Stimulated activated memory B cell treated with anti-CD40 and anti-IgM and Interleukin-4, amounts not matched to agents 10 μg/mL and 1 μg/mL and 100 μg/mL, for 72 hours (primary cell): ENCODE measurements around the gene BNIP5.
A peak's percentile ranks its signal among the peaks of the same experiment; 100 is the strongest.
"Not testable (repeated sequence)": the region's sequence is repeated elsewhere in the genome, so short reads cannot be mapped to it uniquely, and the experiment has no call there.

Experiments
- ATAC-seq: fragments of 150-1000 bp; cut with Tn5 transposase; 2 replicates; pipeline ENCODE4 v1.10.0; 2021
- H3K27ac Mint-ChIP-seq: one replicate; pipeline ENCODE4 v1.8.0; 2022; ENCODE audit warnings: mild to moderate bottlenecking, mixed read lengths
- H3K27me3 Mint-ChIP-seq: one replicate; pipeline ENCODE4 v1.8.0; 2022; ENCODE audit warnings: mixed read lengths
- H3K36me3 Mint-ChIP-seq: one replicate; pipeline ENCODE4 v1.8.0; 2022; ENCODE audit warnings: mixed read lengths
- H3K4me1 Mint-ChIP-seq: one replicate; pipeline ENCODE4 v1.8.0; 2022; ENCODE audit warnings: mixed read lengths
- H3K4me3 Mint-ChIP-seq: one replicate; pipeline ENCODE4 v1.8.0; 2022; ENCODE audit warnings: mild to moderate bottlenecking, moderate library complexity, mixed read lengths
- H3K9me3 Mint-ChIP-seq: one replicate; pipeline ENCODE4 v1.8.0; 2022; ENCODE audit warnings: mixed read lengths

BNIP5 gene

DNA sequence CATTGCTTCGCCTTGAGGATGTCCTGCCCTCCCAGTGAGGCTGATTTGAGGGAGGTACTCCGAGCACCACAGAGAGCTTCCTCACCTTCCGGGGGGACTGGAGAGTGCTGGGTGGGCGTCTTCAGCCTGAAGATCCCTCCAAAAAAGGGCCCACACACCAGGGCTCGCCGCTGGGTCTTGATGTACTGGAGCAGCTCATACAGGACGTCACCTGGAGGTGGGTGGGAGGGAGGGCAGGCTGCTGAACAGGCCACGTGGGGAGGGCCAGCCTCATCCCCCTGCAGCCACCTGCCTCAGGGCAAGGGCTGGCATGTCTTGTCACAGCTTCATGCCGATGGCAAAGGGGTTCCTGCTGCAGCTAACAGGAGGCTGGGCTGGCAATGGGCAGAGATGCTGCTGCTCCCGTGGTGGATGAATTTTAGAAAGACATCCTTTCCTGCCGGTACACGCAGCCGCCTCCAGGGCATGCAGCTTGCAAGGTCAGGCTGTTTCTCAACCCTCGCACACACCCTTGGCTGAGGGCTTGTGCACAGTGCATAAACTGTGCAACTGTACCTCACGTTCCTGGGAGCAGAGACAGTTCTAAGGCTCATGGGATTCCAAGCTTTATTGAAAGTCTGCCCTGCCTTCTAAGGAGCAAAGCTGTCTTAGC, 36.8 kb upstream of the BNIP5 start:
- ATAC-seq, result no peak
- no peak overlapping the region for H3K27ac Mint-ChIP-seq
- no peaks in the 10 kb centered on the region for H3K9me3 Mint-ChIP-seq
- H3K4me1 Mint-ChIP-seq, result peaks cover 11% of the 10 kb centered on the region
- H3K27me3 Mint-ChIP-seq, result peaks cover 17% of the 10 kb centered on the region
- H3K4me3 Mint-ChIP-seq, result no peak overlapping the region
- H3K36me3 Mint-ChIP-seq, result no peaks in the 10 kb centered on the region

DNA sequence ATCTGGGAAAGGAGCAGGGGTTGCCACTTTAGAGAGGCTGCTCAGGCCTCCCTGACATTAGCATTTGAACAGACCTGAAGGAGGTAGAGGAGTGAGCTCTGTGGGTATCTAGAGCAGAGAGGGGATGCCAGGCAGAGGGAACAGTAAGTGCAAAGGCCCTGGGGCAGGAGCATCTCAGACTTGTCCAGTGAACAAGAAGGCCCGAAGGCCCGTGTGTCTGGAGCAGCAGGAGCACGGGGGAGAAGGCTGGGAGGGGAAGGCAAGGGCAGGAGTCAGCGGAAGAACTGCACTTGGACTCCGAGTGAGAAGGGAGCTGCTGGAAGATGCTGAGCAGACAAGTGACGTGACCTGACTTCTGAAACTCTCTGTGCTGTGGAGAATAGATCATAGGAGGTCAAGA, 35.4 kb upstream of the BNIP5 start:
- Mint-ChIP-seq H3K9me3 (no peaks in the 10 kb centered on the region), H3K36me3 (no peaks in the 10 kb centered on the region), H3K27me3 (peaks cover 17% of the 10 kb centered on the region), H3K4me1 (peaks cover 2% of the 10 kb centered on the region), H3K4me3 (no peak overlapping the region), H3K27ac (no peak overlapping the region)
- ATAC-seq, result no peak

DNA sequence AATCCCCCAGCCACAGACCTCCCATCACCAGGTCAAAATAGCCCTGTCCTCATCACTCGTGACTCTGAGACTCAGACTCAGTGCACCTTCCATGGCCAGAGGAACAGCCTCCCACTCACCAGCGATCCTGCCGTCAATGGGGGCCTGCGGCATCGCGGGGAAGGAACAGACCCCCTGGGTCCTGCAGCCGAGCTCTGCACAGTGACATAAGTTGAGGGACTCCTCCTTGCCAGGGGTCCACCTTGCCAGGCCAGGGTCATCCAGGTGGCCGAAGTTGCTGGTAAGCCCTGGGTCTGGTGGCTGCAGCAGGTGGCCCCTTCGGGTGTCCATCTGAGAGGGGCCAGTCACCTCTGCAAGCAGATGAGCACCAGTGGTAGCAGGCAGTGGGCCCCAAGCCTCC, 34.5 kb upstream of the BNIP5 start:
- no peaks in the 10 kb centered on the region for H3K36me3 Mint-ChIP-seq
- no peak overlapping the region for H3K27ac Mint-ChIP-seq
- ATAC-seq, result no peak
- H3K4me1 Mint-ChIP-seq, result peaks cover 10% of the 10 kb centered on the region
- H3K27me3 Mint-ChIP-seq, result peaks cover 17% of the 10 kb centered on the region
- H3K4me3 Mint-ChIP-seq, result no peak overlapping the region
- no peaks in the 10 kb centered on the region for H3K9me3 Mint-ChIP-seq

DNA sequence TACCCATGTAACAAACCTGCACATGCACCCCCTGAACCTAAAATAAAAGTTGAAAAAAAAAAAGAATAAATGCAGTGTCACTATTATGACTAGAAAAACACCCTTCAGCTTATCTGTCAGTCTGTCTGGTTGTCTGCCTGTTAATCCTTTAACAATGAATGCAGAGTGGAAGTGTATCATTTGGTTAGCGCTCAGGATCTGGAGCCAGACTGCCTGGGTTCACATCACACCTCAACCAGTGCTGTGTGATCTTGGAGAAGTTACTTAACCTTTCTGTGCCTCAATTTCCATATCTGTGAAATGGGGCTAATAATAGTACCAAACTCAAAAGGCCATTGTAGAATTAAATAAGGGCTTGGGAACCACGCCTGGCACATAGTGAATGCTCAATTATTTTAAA, 34.0 kb upstream of the BNIP5 start:
- peaks cover 12% of the 10 kb centered on the region for H3K4me1 Mint-ChIP-seq

DNA sequence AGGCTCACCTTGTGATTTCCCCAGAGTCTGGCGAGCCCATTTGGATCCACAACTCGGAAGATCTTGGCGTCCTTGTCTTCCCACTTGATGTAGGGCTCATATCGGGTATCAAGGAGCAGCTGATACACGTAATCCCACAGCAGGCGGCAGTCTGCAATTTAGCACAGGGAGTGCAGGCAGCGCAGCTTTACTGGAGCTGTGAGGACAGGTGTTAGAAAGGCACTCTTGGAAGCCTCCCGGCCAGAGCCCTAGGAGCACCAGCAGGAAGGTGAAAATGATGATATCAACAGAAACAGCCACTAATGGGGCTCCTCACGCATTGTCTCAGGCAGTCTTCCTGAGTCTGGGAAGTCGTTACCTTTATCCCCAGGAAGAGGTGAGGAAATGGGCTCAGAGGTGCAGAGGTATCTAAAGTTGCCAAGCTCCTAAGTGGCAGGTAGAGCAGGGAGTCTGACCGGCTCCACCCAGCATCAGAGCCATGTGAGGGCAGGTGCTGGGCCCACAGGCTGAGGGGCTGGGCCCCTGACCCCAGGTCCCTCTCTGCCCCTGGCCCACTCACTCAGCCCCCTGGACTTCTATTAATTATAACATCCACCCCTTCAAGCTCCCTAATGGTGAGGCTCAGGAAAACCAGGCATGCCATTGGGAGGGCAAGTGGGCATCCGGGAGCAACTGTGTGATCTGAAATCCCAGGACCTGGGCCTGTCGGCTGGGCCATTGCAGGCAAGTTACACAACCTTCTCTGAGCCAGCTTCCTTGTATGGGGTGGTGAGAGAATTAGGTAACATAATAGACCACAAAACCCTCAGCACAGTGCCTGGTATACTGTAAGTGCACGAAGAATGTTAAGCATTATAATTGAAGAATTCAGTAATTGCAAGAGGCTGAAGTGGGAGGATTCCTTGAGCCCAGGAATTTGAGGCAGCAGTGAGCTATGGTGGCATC, 32.5 kb upstream of the BNIP5 start:
- ATAC-seq, result no peak
- H3K4me3 Mint-ChIP-seq, result no peak overlapping the region
- peaks cover 25% of the 10 kb centered on the region for H3K4me1 Mint-ChIP-seq
- no peaks in the 10 kb centered on the region for H3K9me3 Mint-ChIP-seq
- H3K36me3 Mint-ChIP-seq, result no peaks in the 10 kb centered on the region
- H3K27me3 Mint-ChIP-seq, result peaks cover 17% of the 10 kb centered on the region
- H3K27ac Mint-ChIP-seq, result no peak overlapping the region

More for the DNA sequence above, 34.0 kb upstream of the BNIP5 start:
- no peaks in the 10 kb centered on the region for H3K9me3 Mint-ChIP-seq
- H3K4me3 Mint-ChIP-seq, result no peak overlapping the region
- no peaks in the 10 kb centered on the region for H3K36me3 Mint-ChIP-seq
- H3K27me3 Mint-ChIP-seq, result peaks cover 17% of the 10 kb centered on the region
- no peak overlapping the region for H3K27ac Mint-ChIP-seq
- ATAC-seq, result no peak

DNA sequence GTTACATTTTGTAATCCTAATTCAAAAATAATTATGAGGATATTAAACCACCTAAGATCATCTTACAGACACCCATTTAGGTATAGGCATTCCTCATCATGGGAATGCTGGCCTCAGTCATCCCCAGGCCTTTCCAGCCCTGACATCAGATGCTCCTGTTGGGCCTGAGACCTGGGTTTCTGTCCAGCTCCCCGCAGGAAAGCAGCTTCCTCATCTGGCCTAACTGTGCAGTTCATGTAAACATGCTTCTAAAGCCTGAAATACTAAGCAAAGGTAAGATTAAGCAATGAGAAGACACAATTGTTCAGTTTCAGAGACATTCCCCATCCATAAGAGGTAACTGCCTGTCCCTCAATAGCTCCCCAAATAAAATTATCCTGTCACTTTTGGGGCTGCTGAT, 31.7 kb upstream of the BNIP5 start:
- no peak overlapping the region for H3K27ac Mint-ChIP-seq
- no peak for ATAC-seq
- no peak overlapping the region for H3K4me3 Mint-ChIP-seq
- no peaks in the 10 kb centered on the region for H3K9me3 Mint-ChIP-seq
- H3K4me1 Mint-ChIP-seq, result peaks cover 25% of the 10 kb centered on the region
- no peaks in the 10 kb centered on the region for H3K36me3 Mint-ChIP-seq
- peaks cover 17% of the 10 kb centered on the region for H3K27me3 Mint-ChIP-seq

DNA sequence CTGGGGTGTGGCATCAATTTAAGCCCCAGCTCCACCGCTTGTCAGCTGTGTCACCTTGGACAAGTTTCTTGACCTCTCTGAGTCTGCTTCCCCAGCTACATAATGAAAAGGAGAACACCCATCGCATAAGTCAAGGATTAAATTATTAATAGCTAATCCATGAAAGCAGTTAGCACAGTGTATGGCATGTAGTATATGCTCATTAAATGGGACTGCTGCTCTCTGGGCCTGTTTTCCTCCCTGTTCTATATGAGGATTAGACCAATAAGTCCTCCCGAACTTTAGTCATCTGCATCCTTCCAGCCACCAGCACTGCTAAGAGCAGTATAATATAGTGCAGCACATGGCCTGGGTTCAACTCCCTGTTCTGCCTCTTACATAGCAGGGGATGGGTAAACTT, 31.1 kb upstream of the BNIP5 start:
- Mint-ChIP-seq H3K4me1 (peaks cover 25% of the 10 kb centered on the region), H3K4me3 (no peak overlapping the region), H3K27ac (no peak overlapping the region), H3K36me3 (no peaks in the 10 kb centered on the region), H3K27me3 (peaks cover 14% of the 10 kb centered on the region), H3K9me3 (no peaks in the 10 kb centered on the region)
- ATAC-seq, result no peak

DNA sequence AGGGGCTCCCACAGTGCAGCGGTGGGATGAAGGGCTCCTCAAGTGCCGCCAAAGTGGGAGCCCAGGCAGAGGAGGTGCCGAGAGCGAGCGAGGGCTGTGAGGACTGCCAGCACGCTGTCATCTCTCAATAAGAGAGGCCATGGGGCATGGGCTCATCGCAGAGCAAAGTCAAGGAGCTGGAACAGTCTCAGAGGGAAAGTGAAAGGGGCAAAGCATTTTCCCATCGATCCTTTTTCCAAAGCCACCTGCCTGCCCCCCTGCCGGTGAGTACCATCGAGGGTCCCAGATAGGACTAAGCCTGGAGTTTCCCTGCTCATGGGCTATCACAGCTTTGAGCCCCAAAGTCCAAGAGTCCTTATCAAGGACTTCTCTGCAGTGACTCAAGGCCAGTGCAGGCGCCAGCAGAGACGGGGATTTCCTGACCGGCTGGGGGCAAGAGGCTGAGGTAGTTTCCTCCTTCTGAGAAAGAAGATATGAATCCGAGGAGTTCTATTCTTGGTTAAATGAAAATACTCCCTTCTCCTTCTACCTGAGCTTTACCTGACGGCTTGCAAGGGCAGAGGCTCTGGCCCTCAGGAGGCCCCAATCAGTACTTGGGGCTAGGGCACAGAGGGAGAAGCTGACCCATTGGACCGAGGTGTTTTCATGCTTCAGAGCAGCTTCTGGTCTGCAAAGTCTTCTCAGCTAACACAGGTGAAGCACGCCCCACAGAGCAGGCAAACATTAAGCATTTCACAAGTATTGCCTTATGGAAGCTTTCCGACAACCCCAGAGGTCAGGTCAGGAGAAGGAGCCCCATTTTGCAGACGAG, 28.2 kb upstream of the BNIP5 start:
- Mint-ChIP-seq H3K4me1 (peaks cover 41% of the 10 kb centered on the region), H3K9me3 (no peaks in the 10 kb centered on the region), H3K27me3 (no peaks in the 10 kb centered on the region), H3K36me3 (no peaks in the 10 kb centered on the region), H3K27ac (peak overlapping the region; percentile 87), H3K4me3 (peak overlapping the region; percentile 68)
- ATAC-seq, result peak; percentile 82

DNA sequence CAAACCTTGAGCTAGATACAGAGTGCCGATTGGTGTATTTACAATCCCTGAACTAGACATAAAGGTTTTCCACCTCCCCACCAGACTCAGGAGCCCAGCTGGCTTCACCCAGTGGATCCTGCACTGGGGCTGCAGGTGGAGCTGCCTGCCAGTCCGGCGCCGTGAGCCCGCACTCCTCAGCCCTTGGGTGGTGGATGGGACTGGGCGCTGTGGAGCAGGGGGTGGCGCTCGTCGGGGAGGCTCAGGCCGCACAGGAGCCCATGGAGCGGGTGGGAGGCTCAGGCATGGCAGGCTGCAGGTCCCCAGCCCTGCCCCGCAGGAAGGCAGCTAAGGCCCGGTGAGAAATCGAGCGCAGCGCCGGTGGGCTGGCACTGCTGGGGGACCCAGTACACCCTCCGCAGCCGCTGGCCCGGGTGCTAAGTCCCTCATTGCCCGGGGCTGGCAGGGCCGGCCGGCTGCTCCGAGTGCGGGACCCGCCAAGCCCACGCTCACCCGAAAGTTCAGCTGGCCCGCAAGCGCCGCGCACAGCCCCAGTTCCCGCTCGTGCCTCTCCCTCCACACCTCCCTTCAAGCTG, 27.5 kb upstream of the BNIP5 start:
- not testable (repeated sequence) for H3K4me3 Mint-ChIP-seq, ATAC-seq, H3K36me3 Mint-ChIP-seq

DNA sequence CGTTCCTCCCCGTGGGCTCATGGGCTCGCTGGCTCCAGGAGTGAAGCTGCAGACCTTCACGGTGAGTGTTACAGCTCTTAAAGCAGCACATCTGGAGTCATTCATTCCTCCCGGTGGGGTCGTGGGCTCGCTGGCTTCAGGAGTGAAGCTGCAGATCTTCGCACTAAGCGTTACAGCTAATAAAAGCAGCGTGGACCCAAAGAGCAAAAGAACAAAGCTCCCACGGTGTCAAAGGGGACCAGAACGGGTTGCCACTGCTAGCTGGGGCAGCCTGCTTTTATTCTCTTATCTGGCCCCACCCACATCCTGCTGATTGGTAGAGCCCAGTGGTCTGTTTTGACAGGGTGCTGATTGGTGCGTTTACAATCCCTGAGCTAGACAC, 26.7 kb upstream of the BNIP5 start:
- H3K4me1 Mint-ChIP-seq, result peaks cover 52% of the 10 kb centered on the region
- not testable (repeated sequence) for H3K9me3 Mint-ChIP-seq, H3K4me3 Mint-ChIP-seq, H3K27ac Mint-ChIP-seq, H3K27me3 Mint-ChIP-seq, ATAC-seq, H3K36me3 Mint-ChIP-seq

More for the DNA sequence above, 27.5 kb upstream of the BNIP5 start:
- not testable (repeated sequence) for H3K27me3 Mint-ChIP-seq, H3K9me3 Mint-ChIP-seq
- H3K27ac Mint-ChIP-seq, result peak overlapping the region; percentile 87
- peaks cover 44% of the 10 kb centered on the region for H3K4me1 Mint-ChIP-seq

DNA sequence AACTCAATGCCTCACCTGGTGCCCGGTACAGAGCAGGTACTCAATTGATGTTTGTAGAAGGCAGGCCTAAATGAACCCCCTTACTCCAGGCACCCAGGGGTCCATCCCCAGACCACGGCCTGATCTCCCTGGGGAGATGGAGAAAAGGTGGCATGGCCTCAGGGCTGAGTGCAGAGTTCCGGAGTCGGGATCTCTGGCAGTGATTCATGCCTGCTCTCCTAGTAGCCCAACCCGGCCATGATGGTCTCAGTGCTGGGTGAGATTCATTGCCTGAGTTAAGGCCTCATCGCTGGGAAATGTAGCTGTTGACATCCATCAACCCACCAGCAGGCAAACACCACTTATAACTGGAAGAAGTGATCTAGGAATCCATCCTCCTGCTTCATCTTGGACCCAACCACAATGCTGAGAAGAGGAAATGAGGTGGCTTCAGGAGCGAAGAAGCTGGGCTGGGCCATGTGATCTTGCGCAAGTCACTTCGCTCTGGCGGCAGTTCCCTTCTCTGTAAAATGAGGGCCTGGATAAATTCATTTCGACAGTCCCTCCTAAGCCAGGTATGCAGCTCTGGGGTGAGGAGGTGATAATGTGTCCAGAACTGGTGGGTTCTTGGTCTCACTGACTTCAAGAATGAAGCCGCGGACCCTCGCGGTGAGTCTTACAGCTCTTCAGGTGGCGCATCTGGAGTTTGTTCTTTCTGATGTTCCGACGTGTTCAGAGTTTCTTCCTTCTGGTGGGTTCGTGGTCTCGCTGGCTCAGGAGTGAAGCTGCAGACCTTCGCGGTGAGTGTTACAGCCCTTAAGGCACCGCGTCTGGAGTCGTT, 26.1 kb upstream of the BNIP5 start:
- no peak overlapping the region for H3K4me3 Mint-ChIP-seq

DNA sequence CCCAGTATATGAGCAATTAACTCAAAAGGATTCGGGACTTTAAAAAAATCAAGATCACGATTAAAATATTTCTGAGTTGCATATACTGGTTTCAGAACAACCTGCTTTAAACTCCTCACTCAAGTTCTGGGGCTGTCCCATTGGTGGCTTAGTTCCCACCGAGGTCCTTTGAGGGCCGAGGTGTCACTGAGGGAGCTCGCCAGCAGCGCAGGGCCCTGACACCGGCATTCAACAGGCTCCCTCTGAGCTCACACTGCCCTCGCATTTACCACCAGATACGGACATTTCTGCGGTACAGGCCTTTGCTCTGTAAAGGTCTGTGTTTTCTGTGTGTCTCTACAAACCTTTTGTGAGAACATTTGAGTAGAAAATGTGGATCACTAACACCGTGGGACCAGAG, 24.4 kb upstream of the BNIP5 start:
- Mint-ChIP-seq H3K36me3 (no peaks in the 10 kb centered on the region), H3K27me3 (no peaks in the 10 kb centered on the region), H3K9me3 (no peaks in the 10 kb centered on the region), H3K4me3 (peak overlapping the region; percentile 12), H3K4me1 (peaks cover 50% of the 10 kb centered on the region), H3K27ac (peak overlapping the region; percentile 44)
- ATAC-seq, result peak; percentile 25

More for the DNA sequence above, 26.1 kb upstream of the BNIP5 start:
- no peak for ATAC-seq
- Mint-ChIP-seq H3K27ac (no peak overlapping the region), H3K27me3 (no peaks in the 10 kb centered on the region), H3K4me1 (peaks cover 58% of the 10 kb centered on the region), H3K9me3 (no peaks in the 10 kb centered on the region), H3K36me3 (no peaks in the 10 kb centered on the region)

DNA sequence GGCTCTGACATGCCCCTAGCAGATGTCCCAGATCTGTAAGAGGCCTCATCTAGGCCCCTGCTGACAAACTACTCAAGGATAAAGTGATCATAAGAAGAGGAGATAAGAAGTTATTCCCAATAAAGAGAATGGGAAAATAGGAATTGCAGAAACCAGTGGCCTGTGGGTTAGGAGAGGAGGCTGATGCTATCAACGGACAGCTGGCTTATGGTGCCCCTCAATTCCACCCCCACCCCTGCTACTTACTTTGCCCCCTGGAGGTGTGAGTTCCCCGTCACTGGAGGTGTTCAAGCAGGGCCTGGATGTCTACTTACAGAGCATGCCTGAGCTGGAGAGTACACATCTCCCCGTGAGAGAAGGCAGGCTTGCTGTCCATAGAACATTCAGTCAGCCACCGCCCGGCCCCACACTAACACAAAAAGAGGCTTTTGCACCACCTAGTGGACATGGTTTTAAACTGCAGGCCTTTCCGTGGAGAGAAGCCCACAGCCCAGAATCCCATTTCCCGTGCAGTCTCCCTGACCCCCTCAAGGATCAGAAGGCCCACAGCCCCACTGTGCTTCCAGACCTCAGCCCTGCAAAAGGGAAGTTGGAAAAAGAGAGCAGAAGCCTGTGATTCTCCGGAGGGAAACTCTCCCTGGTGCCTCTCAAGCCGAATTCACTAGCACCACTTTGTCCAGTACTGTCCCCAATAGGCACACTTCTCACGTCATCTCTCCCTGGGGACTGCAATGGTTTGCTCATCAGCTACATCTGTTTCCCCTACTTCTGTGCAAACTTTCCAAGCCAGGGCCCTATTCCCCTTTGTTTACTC, 23.8 kb upstream of the BNIP5 start:
- Mint-ChIP-seq H3K36me3 (no peaks in the 10 kb centered on the region), H3K9me3 (no peaks in the 10 kb centered on the region), H3K27me3 (no peaks in the 10 kb centered on the region), H3K4me3 (peak overlapping the region; percentile 18), H3K27ac (peak overlapping the region; percentile 44), H3K4me1 (peaks cover 51% of the 10 kb centered on the region)
- ATAC-seq, result peak; percentile 83
